Spleen (tissue), 11 donors: ENCODE data around the gene SLC5A2. TPM values are rescaled to one million over a fixed set of nuclear protein-coding genes. Genes with fewer than 3 reads are reported as not detected.
A peak's percentile ranks its signal among the peaks of the same experiment; 100 is the strongest.

Experiments used
- DNase-seq: peaks from one replicate; pipeline ENCODE4 v3.0.0-alpha.2; 2020
- H3K27ac ChIP-seq, 8 donors: fragments of 200-600 bp; sonication (generic) in 7 of 8; 1 replicate in 4 of 8; 2 replicates in 4 of 8; pipeline versions ENCODE4 v1.5.0 to v1.8.0; 2016 to 2021; ENCODE audit warnings: inconsistent platforms in 4 of 8, mild to moderate bottlenecking in 4 of 8, moderate library complexity in 1 of 8
- H3K27me3 ChIP-seq, 7 donors: fragments of 200-600 bp; sonication (generic) in 6 of 7; replicated peaks in 1 of 7; 1 replicate in 4 of 7; 2 replicates in 3 of 7; pipeline versions ENCODE4 v1.5.0 to v1.8.0; 2016 to 2021; ENCODE audit warnings: inconsistent platforms in 3 of 7, mild to moderate bottlenecking in 1 of 7
- H3K36me3 ChIP-seq, 6 donors: fragments of 200-600 bp; sonication (generic) in 5 of 6; 1 replicate in 4 of 6; 2 replicates in 2 of 6; pipeline versions ENCODE4 v1.5.0 to v1.8.0; 2016 to 2021; ENCODE audit warnings: inconsistent platforms in 2 of 6
- H3K4me1 ChIP-seq, 6 donors: fragments of 200-600 bp; sonication (generic) in 5 of 6; 1 replicate in 3 of 6; 2 replicates in 3 of 6; pipeline versions ENCODE4 v1.5.0 to v1.8.0; 2016 to 2021; ENCODE audit warnings: inconsistent platforms in 3 of 6
- H3K4me3 ChIP-seq, 8 donors: fragments of 200-600 bp; sonication (generic) in 7 of 8; 1 replicate in 4 of 8; 2 replicates in 4 of 8; pipeline versions ENCODE4 v1.5.0 to v1.8.0; 2016 to 2021; ENCODE audit warnings: inconsistent platforms in 4 of 8, mild to moderate bottlenecking in 4 of 8, moderate library complexity in 2 of 8
- H3K9me3 ChIP-seq, 8 donors: fragments of 200-600 bp; sonication (generic) in 7 of 8; 1 replicate in 4 of 8; 2 replicates in 4 of 8; pipeline versions ENCODE4 v1.5.0 to v1.8.0; 2016 to 2021; ENCODE audit warnings: inconsistent platforms in 4 of 8
- POLR2A ChIP-seq, 3 donors: fragments of 450-650 bp; IDR thresholded peaks; one replicate each; pipeline ENCODE4 v1.5.1; 2017; ENCODE audit warnings: antibody characterized with exemption in 3 of 3, mild to moderate bottlenecking in 1 of 3
- POLR2AphosphoS5 ChIP-seq, 3 donors: sonication (generic); formaldehyde crosslinking; IDR thresholded peaks; one replicate each; pipeline ENCODE4 v1.5.1; 2017; ENCODE audit warnings: antibody characterized with exemption in 3 of 3
- WGBS, 5 donors: extraction: QIAGEN DNeasy Blood & Tissue Kit in 3 of 5; methylation state at CpG; one replicate each; pipeline versions ENCODE4 v1.1.5 to v1.1.7; 2013 to 2018; 5-methylcytosine and 5-hydroxymethylcytosine counted together
- intact Hi-C: fragments of 100-400 bp; cut with DNase I; formaldehyde crosslinking; loops from one replicate; pipeline ENCODE4 v1.15.0; 2023; ENCODE audit warnings: low total_unique reads
- polyA plus RNA-seq, 3 donors: library from polyadenylated mRNA; stranded (reverse); fragments of 200-250 nt; gene quantifications; one replicate each; pipeline ENCODE4 v1.2.1, GENCODE V29; 2013
- total RNA-seq, 7 donors: library from RNA; depleted of rRNA in 3 of 7; stranded (reverse); fragments of >200 nt in 3 of 7; fragmentation: NEBNext Ultra II Directional in 4 of 7; extraction: Animal tissue kit (Norgen Biotek cat#: 25700) in 4 of 7; gene quantifications; one replicate each; pipeline versions ENCODE4 v1.1.0 to v1.2.1, GENCODE V29; 2016 to 2021
- TF ChIP-seq, protein P1 (sequence below), 11 experiments: fragments of 200-600 bp in 7 of 11; fragments of 450-650 bp in 4 of 11; sonication (generic) in 4 of 11; IDR thresholded peaks in 8 of 11; conservative IDR thresholded peaks in 3 of 11; 1 replicate in 7 of 11; 2 replicates in 4 of 11; pipeline versions ENCODE4 v1.4.0 to v1.8.0; 2016 to 2021; ENCODE audit warnings: antibody characterized with exemption in 11 of 11, inconsistent platforms in 4 of 11, mild to moderate bottlenecking in 1 of 11
- donor health status: healthy with polysubstance abuse.
- donor health status: DM: no; HTN: no; CAD: no; lungs with moderate emphysema.
- donor health status: DM: no; HTN: no; CAD: no.
- donor health status: Bipolar disorder and iron deficiency.
- donor health status: healthy.
- donor health status: DM: no; HTN: no; CAD: no.
- donor health status: DM: yes; HTN: yes; CAD: no.

Gene SLC5A2
- total and polyA plus RNA-seq, 10 donors, result 0.17 to 2.3 (median 1.2) TPM; not detected in 3

DNA sequence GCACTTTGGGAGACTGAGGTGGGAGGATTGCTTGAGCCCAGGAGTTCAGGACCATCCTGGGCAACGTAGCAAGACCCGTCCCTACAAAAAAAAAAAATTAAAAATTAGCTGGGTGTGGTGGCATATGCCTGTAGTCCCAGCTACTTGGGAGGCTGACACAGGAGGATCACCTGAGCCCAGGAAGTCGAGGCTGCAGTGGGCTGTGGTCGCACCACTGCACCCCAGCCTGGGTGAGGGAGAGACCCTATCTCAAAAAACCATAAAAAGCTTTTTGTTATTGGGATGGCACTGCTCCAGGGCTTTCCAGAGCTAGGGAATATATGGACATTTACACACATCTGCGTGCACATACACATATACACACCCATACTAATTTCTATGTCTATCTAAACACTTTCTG is 31.7 kb upstream of the SLC5A2 start:
- intact Hi-C loops, result no loop called here
- DNase-seq, result no peak
- peak overlapping the region in 1 of 8 donors; percentile 52 for H3K27ac ChIP-seq

GRCh38 chr16:31451681-31452351 is 31.1 kb upstream of the SLC5A2 start:
- intact Hi-C loops, result no loop called here
- Histone ChIP-seq H3K27me3 (no peaks in the 10 kb centered on the region), H3K4me1 (peaks cover 8 to 59% (median 51%) of the 10 kb centered on the region in 6 donors), H3K9me3 (no peaks in the 10 kb centered on the region), H3K27ac (peak overlapping the region in 5 of 8 donors; percentile 47 to 73 (median 61)), H3K4me3 (no peak overlapping the region), H3K36me3 (peaks cover 0 to 12% (median 0%) of the 10 kb centered on the region in 6 donors)
- DNase-seq, result no peak
- 55 to 62% (median 58%) methylated on average over 11 of the region's 11 CpGs for WGBS, 5 donors
- TF ChIP-seq POLR2AphosphoS5 (IDR thresholded peaks at IDR 0.05) (peak in 2 of 3 donors; percentile 19 to 43), POLR2A (IDR thresholded peaks at IDR 0.05) (no peak)
- TF ChIP-seq, protein P1, sequence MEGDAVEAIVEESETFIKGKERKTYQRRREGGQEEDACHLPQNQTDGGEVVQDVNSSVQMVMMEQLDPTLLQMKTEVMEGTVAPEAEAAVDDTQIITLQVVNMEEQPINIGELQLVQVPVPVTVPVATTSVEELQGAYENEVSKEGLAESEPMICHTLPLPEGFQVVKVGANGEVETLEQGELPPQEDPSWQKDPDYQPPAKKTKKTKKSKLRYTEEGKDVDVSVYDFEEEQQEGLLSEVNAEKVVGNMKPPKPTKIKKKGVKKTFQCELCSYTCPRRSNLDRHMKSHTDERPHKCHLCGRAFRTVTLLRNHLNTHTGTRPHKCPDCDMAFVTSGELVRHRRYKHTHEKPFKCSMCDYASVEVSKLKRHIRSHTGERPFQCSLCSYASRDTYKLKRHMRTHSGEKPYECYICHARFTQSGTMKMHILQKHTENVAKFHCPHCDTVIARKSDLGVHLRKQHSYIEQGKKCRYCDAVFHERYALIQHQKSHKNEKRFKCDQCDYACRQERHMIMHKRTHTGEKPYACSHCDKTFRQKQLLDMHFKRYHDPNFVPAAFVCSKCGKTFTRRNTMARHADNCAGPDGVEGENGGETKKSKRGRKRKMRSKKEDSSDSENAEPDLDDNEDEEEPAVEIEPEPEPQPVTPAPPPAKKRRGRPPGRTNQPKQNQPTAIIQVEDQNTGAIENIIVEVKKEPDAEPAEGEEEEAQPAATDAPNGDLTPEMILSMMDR (IDR thresholded peaks at IDR 0.05 in 8 of 11, conservative IDR thresholded peaks at IDR 0.05 in 3 of 11), result peak in 8 of 11 experiments; percentile 12 to 42 (median 18)

More for the DNA sequence above, 31.7 kb upstream of the SLC5A2 start:
- Histone ChIP-seq H3K4me3 (no peak overlapping the region), H3K36me3 (peaks cover 0 to 8% (median 0%) of the 10 kb centered on the region in 6 donors), H3K4me1 (peaks cover 6 to 53% (median 45%) of the 10 kb centered on the region in 6 donors), H3K9me3 (no peaks in the 10 kb centered on the region), H3K27me3 (no peaks in the 10 kb centered on the region)
- TF ChIP-seq, protein P1 (IDR thresholded peaks at IDR 0.05 in 8 of 11, conservative IDR thresholded peaks at IDR 0.05 in 3 of 11), result no peak
- no peak for TF ChIP-seq POLR2AphosphoS5 (IDR thresholded peaks at IDR 0.05)
- no peak for TF ChIP-seq POLR2A (IDR thresholded peaks at IDR 0.05)
- WGBS, 5 donors, result 76 to 92% (median 88%) methylated on average over 5 of the region's 5 CpGs

DNA sequence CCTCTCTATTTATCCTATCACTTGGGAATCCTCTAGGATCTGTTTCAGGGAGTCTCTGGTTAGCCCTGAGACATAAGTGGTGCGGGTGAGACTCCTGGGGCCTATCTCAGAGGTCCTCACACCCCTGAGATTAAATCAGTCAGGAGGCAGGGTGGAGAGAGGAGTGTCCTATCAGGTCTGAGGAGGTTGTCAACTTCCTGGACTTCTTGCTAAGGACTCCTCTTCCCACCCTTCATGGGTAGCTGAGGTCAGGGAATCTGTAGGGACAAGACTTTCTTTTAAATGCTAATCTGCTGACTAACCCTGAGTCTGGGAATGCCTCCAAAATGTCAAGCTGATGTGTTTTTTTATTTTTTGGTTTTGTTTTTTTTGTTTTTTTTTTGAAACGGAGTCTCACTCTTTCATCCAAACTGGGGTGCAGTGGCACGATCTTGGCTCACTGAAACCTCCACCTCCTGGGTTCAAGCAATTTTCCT is 30.3 kb upstream of the SLC5A2 start:
- H3K27me3 ChIP-seq, result no peaks in the 10 kb centered on the region
- H3K4me3 ChIP-seq, result no peak overlapping the region
- peak overlapping the region in 7 of 8 donors; percentile 2 to 73 (median 61) for H3K27ac ChIP-seq
- 69 to 88% (median 75%) methylated on average over 3 of the region's 3 CpGs for WGBS, 5 donors
- peaks cover 16 to 68% (median 59%) of the 10 kb centered on the region in 6 donors for H3K4me1 ChIP-seq
- no peaks in the 10 kb centered on the region for H3K9me3 ChIP-seq
- TF ChIP-seq, protein P1 (IDR thresholded peaks at IDR 0.05 in 8 of 11, conservative IDR thresholded peaks at IDR 0.05 in 3 of 11), result no peak
- TF ChIP-seq POLR2A (IDR thresholded peaks at IDR 0.05) (no peak), POLR2AphosphoS5 (IDR thresholded peaks at IDR 0.05) (no peak)
- no peak for DNase-seq
- peaks cover 0 to 14% (median 0%) of the 10 kb centered on the region in 6 donors for H3K36me3 ChIP-seq
- intact Hi-C loops, result no loop called here
